SK-MEL-5 (cell line): ENCODE measurements around the gene CPSF7. TPM values are rescaled to one million over a fixed set of nuclear protein-coding genes. Genes with fewer than 3 reads are reported as not detected.

ENCODE experiments used
- DNase-seq: peaks from one replicate; pipeline ENCODE4 v3.0.0-alpha.2; 2016; ENCODE audit warnings: low read depth, low spot score
- in situ Hi-C: cut with HindIII; loops from 2 replicates; pipeline ENCODE4 v1.10.0; 2016; ENCODE audit warnings: low sequenced_read_pairs, high pct_unique_total_duplicates, low pct_unique_long_range_greater_than_20kb
- total RNA-seq: library from RNA; depleted of rRNA; stranded (reverse); fragments of >200 nt; shearing (Covaris generic); gene quantifications from 2 replicates; pipeline ENCODE4 v1.2.3, GENCODE V29; 2014

Gene CPSF7
- total RNA-seq, 1 experiment from 2014 or later = 19.1 TPM

DNA sequence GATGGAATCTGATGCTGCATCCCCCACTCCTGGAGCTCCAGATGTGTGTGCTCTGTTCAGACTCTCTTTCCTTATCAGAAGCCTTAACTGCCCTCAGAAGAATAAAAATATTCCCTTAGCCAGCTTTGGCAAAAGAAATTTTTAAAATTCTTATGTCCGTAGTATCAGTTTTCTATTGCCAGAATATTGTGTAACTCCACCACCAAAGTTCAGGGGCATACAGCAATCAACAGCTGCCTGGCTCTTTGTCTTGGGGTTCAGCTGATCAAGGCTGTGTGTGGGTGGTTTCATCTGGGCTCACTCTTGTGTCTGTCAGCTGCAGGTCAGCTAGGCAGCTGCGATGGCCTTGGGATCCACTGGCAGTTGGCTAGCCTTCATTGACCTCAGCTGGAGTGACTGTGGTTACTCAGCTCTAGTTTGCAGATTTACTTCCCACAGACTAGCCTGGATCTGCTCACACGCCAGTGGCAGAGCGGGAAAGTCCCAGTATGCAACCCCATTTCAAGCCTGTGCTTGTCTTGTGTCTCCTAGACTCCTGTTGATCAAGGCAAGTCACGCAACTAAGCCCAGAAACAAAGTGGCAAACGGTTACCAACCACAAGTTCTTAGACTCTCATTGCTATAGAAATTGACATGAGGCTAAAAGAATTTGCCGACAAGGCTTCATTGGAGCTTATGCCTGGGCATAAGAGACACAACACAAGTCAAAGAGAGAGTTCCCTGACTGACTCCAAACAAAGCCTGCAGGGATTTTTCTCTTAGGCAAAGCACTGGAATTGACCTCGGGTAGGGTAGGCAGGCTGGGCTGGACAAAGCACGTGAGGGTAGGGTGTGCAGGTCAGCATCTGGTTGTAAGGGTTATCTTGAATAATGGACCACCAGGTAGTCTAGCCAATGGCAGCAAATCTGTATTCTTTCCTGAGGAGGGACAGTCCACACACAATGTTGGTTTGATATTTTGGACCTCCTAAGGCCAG lies 60.1 kb downstream of the CPSF7 start:
- DNase-seq = peak; percentile 32
- in situ Hi-C loops = no loop called here

DNA sequence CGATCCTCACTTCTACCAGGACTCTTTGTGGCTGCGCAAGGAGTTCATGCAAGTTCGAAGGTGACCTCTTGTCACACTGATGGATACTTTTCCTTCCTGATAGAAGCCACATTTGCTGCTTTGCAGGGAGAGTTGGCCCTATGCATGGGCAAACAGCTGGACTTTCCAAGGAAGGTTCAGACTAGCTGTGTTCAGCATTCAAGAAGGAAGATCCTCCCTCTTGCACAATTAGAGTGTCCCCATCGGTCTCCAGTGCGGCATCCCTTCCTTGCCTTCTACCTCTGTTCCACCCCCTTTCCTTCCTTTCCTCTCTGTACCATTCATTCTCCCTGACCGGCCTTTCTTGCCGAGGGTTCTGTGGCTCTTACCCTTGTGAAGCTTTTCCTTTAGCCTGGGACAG lies 61.1 kb downstream of the CPSF7 start:
- DNase-seq = no peak
- in situ Hi-C loops = no loop called here

DNA sequence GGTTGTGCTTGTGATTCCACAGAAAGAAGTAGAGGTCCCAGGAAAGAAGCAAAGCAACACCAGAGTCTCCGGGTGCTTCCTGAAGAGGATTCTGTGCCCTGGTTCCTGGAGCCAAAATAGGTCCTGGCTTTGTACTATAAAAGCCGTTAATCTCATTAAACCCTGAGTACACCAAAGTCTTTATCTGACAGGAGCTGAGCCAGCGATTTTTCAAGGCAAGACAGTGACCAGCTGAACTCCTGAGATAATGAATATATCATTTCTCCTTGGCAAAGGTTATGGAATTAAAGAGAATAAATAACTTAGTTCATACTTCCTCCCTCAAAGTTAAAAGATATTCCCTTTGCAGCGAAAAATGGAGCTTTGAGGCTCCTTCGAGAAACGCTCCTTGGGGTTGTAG lies 62.4 kb downstream of the CPSF7 start:
- in situ Hi-C loops = no loop called here
- DNase-seq = no peak

DNA sequence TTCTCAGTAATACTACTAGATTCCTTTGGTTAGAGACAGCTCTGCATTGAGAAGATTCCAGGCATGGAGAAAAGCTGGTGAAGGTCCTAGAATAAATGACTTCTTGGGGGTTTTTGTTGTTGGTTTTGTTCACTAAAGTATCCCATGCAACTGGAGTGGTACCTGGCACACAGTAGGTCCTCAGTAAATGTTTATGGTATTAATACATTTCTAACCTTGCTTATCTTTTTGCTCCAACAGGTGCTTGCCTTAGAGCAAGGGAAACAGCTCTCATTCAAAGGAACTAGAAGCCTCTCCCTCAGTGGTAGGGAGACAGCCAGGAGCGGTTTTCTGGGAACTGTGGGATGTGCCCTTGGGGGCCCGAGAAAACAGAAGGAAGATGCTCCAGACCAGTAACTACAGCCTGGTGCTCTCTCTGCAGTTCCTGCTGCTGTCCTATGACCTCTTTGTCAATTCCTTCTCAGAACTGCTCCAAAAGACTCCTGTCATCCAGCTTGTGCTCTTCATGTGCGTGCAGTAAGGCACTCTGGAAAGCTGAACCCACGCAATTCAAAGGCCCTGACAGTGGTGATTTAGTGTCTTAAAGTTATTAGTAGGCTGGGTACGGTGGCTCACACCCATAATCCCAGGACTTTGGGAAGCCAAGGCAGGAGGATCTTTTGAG lies 65.6 kb downstream of the CPSF7 start:
- in situ Hi-C loops = no loop called here
- no peak for DNase-seq

DNA sequence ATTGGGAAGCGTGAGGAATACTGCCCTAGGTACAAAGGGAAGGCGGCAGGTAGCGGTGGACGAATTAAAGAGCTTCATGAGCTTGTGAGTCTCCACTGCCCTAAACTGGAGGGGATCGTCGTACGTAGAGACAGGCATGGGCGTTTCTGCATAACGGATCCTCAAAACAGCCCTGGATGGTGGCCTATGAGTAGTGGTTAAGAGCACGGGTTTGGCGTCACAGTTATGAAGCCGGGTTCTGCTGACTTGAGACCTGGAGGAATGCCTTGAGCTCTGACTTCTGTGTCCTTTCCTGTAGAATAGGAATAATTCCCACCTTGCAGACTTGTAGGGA lies 67.3 kb downstream of the CPSF7 start:
- in situ Hi-C loops = no loop called here
- DNase-seq = peak; percentile 44

DNA sequence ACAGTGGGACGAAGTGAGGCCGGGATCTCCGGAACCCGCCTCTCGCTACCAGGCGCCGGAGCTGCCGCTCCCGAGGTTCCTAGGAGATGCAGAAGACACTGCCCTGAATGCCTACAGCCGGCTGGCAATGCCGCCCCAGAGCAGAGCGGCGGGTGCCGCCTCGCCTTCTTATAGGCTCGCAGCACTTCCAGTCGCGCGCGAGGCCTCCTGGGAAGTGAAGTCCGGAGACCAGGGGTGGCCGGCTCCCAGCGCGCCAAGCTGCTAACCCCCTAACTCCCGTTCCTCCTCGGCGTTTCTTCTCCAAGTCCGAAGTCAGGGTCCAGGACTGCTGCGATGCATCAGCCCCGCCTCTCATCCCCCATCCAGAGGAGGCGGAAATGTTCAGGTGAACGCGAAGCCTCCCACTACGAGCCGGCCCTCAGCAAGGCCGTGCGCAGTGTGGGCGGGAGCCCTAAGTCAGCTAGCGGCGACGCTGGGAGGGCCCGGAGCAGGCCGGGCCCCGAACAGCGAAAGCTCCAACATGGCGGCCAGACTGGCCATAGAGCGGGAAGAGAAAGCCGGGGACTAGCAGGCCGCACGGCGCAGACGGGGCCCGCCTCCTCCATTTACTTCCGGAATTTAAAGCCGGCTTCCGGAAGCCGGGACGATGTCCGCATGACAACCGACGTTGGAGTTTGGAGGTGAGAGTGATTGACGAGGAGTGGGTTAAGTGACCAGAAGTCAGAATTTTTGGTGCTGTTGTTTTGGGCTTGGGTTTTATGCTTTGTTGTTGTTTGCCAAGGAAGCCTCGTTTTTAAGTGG lies 67.8 kb downstream of the CPSF7 start, which contains the start of the genes CYB561A3 and TMEM138:
Gene CYB561A3, minus strand, starts transcription at position 142 of the 801 bp plus-strand sequence. CDS start 5,169 bp downstream, outside the sequence.
Gene TMEM138, plus strand, starts transcription at position 634 of the 801 bp plus-strand sequence. CDS start 2,017 bp downstream, outside the sequence.
- in situ Hi-C loops = no loop called here
- peak; percentile 88 for DNase-seq

DNA sequence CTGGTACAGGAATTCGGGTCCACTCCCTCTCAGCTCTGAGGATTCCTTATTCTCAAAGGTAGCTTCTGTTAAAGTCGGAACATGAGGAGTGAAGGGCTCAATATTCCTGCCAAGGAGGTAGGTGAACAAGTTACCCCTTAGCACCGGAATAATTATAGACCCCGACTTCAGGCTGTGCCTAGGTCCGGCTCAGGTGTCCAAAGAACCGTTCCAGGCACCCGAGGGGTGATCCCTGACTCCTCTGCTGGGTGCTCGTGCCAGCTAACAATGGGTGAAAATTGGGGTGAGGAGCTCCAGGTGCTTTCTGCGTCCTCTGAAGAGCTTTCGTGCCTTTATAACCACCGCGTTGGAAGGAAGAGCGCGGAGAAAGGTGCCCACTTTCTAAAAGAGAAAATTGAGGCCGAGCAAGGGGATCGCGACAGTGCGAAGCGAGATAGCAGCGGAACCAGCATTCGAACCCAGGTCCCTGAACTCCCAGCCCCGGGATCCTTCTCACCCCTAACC lies 68.5 kb downstream of the CPSF7 start:
- DNase-seq = no peak
- in situ Hi-C loops = no loop called here

DNA sequence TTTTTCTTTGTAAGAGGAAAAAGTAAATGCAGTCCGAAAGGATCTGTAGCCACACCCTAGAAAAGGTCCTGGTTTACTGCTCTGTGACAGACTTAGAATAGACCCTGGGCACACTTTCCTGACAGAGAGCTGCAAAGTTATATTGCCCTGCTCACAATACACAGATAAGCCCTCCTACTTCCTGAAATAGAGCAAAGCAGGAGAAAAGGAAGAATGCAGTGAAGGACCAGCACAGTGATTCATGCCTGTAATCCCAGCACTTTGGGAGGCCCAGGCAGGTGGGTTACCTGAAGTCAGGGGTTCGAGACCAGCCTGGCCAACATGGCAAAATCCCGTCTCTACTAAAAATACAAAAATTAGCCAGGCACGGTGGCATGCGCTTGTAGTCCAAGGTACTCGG lies 70.3 kb downstream of the CPSF7 start:
- DNase-seq = no peak
- in situ Hi-C loops = no loop called here

DNA sequence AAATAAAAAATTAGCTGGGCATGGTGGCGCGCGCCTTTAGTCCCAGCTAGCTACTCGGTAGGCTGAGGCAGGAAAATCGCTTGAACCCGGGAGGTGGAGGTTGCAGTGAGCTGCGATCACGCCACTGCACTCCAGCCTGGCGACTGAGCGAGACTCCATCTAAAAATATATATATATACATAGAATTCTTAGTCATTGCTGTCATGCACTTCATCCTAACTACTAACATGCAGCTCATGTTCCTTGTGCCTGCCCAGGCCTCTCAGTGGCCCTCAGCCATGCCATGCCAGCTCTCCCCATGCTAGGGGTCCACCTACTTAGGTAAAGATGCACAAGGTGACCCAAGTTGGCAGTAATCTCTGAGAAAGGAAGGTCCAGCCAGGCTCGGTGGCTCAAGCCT lies 71.2 kb downstream of the CPSF7 start:
- in situ Hi-C loops = no loop called here
- DNase-seq = no peak

DNA sequence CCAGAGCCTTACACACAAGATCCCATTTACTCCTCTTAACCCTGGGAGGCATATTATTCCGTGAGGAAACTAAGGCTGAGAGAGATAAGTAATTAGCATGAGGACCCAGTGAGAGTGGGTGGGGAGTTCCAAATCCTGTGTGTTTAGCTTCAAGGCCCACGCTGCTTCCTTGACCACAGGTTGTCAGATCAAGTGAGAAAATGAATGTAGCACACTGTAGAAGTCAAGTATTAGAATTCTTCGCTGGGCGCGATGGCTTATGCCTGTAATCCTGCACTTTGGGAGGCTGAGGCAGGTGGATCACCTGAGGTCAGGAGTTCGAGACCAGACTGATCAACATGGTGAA lies 71.9 kb downstream of the CPSF7 start:
- in situ Hi-C loops = no loop called here
- DNase-seq = no peak

DNA sequence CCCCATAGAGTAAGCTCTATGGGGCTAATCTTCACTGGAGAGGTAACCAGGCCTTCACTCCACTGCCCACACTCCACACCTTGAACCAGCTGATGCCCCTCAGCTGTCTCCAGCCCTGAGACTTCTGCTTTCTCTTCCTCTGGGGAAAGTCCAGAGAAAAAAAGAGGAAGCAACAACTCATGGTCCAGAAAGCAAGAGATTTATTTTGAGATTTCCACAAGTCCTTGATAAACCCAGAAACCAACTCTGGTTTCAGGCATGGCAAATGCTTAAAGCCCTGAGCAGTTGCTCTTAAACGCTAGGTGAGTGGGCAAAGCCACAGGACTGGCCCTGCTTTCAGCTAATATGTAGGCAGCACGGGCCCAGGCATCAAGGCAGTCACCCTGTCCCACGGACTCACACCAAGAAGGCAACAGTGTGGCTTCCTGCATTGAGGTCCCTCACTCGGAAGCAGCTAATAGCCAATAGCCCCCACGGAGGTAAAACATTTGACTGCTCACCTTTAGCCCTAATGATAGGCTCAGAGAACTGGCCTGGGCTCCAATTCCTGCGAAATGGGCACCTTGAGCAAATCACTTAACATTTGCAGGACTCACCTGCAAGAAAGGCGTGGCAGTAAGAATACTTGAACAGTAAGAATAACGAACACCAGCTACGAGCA lies 72.4 kb downstream of the CPSF7 start:
- no peak for DNase-seq
- in situ Hi-C loops = no loop called here

DNA sequence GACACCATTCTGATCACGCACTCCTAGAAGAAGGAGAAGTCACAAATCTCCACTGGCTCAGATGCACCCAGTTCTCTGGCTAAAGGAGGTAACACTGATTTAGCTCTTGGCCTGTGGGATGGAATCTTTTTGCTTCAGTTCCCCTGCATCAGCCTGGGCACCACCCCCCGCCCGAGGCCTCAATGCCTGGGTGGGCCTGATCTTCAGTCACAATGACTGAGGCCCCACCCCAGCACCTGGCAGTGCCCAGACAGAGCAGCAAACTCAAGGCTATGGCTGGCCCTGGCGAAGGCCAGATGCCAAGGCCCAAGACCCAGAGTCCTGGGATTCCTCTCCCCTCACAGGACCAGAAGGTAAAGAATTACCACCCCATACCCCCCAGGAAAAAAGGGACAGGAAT lies 73.1 kb downstream of the CPSF7 start:
- no peak for DNase-seq
- in situ Hi-C loops = no loop called here

DNA sequence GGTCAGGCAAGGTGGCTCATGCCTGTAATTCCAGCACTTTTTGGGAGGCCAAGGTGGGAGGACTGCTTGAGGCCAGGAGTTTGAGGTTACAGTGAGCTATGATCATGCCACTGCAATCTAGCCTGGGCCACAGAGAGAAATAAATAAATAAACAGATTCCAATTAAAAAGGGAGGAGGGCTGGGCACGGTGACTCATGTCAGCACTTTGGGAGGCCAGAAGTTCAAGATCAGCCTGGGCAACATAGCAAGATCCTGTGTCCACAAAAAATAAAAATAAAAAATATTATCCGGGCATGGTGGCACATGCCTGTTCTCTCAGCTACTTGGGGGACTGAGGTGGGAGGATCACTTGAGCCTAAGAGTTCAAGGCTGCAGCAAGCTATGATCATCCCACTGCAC lies 75.6 kb downstream of the CPSF7 start:
- DNase-seq = no peak
- in situ Hi-C loops = no loop called here

DNA sequence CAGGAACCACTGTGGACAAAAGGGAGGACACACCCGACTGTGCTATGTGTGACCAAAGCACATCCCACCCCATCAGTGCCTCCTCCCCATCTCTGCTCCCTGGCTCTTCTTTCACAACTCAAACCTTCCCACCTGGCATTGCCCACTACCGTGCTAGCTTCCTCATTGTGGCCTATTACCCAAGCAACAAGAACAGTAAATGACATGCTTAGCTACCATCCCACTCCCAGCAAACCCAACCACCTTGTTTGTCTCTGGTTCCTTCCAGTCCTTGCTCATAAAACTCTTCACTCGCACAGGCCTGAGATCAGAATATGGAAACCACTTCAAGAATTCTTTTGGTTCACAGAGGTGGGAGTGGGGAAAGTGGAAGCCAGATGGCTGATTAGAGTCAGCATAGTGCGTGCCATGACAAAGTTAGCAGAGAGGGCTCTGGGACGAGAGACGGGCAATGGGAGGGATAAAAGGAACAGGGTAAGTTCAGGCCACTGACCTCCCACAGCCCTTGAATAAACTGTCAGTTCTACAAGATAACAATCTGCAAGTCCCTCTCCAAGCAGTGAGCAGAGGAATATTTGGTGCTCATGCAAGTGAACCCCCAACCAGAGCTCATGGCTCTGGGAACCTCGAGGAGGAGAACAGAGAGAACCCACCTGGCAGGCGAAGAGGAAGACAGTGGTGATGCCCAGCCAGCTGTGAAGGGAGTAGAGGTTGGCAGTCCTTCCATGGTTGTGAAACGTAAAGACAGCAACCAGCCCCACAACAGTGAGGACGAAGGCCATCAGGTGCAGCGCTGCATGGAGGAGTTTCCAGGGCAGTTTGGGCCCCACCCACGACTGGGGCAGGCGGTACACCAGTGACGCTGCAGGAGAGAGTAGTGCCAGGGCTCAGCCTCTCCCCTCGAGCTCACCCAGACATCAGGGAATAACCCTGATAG lies 76.4 kb downstream of the CPSF7 start:
- DNase-seq = no peak
- in situ Hi-C loops = no loop called here
